Effector memory CD4-positive, alpha-beta T cell (primary cell): ENCODE measurements around the gene RABL3.

Source experiments
- DNase-seq, 3 donors: peaks; one replicate each; pipeline ENCODE4 v3.0.0-alpha.2; 2020
- H3K27ac ChIP-seq: 2 replicates; pipeline ENCODE4 v1.7.0; 2013; ENCODE audit warnings: mild to moderate bottlenecking, low read length, moderate library complexity; ENCODE audit not compliant: insufficient read depth, poor library complexity, severe bottlenecking
- H3K27me3 ChIP-seq: replicated peaks from 2 replicates; pipeline ENCODE4 v1.7.0; 2013; ENCODE audit warnings: mild to moderate bottlenecking, low read length; ENCODE audit not compliant: insufficient read depth, control insufficient read depth, poor library complexity, severe bottlenecking
- H3K36me3 ChIP-seq: 2 replicates; pipeline ENCODE4 v1.7.0; 2013; ENCODE audit warnings: mild to moderate bottlenecking, low read length, moderate library complexity; ENCODE audit not compliant: control insufficient read depth, insufficient read depth
- H3K4me1 ChIP-seq: 2 replicates; pipeline ENCODE4 v1.7.0; 2013; ENCODE audit warnings: low read length, mild to moderate bottlenecking; ENCODE audit not compliant: control insufficient read depth, insufficient read depth, poor library complexity, severe bottlenecking
- H3K4me3 ChIP-seq: 2 replicates; pipeline ENCODE4 v1.7.0; 2013; ENCODE audit warnings: low read length, low read depth, mild to moderate bottlenecking; ENCODE audit not compliant: insufficient read depth, poor library complexity, severe bottlenecking
- H3K9me3 ChIP-seq: 2 replicates; pipeline ENCODE4 v1.7.0; 2013; ENCODE audit warnings: mild to moderate bottlenecking, low read length, moderate library complexity; ENCODE audit not compliant: control insufficient read depth

RABL3 gene

DNA sequence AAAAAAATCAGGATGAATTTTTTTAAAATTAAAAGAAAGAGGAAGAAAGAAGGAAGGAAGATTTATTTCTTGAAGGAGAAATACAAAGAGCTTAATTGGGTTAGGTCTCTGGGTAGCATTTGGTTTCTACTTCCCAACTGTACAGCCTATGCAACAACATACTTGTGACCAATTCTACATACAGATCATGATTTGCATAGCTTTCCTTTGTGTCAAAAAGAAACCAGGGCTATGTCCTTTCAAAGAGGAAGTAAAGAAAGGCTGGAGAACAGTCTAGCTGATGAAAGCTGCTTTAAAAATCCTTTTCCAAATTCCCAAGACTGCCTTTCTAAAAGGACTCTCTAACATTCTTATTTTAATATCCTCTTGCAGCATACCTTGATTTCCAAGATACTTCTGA is 54.2 kb downstream of the RABL3 start:
- Histone ChIP-seq H3K27me3 (no peaks in the 10 kb centered on the region), H3K4me1 (no peaks in the 10 kb centered on the region), H3K4me3 (no peak overlapping the region), H3K9me3 (no peaks in the 10 kb centered on the region), H3K36me3 (peaks cover 4% of the 10 kb centered on the region), H3K27ac (no peak overlapping the region)
- DNase-seq = no peak

DNA sequence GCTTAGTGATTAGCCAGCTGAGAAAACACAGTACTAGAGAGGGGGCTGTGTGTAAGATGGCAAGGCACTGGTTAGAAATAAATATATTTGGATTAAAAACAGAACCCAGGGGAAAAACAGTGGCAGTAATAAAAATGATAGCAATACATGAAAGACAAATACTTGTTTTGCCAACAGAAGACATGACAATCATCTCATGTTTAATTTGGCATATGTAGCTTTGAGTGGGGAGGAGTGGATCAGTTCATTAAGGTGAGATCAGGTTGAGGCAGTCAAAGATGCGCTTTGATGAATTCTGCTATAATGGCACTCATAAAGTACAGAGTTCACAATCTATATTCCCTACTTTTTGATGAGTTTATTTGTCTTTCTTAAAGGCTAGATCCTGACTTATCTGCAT is 56.9 kb downstream of the RABL3 start:
- Histone ChIP-seq H3K27ac (no peak overlapping the region), H3K27me3 (no peaks in the 10 kb centered on the region), H3K36me3 (peaks cover 4% of the 10 kb centered on the region), H3K4me3 (no peak overlapping the region), H3K9me3 (no peaks in the 10 kb centered on the region), H3K4me1 (no peaks in the 10 kb centered on the region)
- no peak for DNase-seq

DNA sequence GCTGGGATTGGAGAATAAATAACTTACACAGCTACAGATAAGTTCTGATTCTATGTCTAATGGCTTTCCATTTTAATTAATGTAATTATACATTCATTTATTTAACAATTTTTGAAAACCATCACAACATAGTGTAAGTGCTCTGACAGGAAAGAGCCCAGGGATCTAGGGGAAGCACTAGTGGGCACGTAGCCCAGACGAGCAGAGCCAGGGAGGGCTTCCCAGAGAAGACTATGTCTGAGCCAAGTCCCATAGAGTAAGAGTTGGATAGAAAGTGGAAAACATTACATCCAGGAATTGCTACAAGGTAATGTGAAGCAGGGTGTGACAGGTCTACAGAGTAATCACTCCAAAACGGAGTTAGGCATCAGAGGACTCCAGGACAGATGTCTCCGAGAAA is 57.4 kb downstream of the RABL3 start:
- no peak for DNase-seq
- Histone ChIP-seq H3K36me3 (peaks cover 4% of the 10 kb centered on the region), H3K27me3 (no peaks in the 10 kb centered on the region), H3K4me3 (no peak overlapping the region), H3K27ac (no peak overlapping the region), H3K4me1 (no peaks in the 10 kb centered on the region), H3K9me3 (no peaks in the 10 kb centered on the region)

DNA sequence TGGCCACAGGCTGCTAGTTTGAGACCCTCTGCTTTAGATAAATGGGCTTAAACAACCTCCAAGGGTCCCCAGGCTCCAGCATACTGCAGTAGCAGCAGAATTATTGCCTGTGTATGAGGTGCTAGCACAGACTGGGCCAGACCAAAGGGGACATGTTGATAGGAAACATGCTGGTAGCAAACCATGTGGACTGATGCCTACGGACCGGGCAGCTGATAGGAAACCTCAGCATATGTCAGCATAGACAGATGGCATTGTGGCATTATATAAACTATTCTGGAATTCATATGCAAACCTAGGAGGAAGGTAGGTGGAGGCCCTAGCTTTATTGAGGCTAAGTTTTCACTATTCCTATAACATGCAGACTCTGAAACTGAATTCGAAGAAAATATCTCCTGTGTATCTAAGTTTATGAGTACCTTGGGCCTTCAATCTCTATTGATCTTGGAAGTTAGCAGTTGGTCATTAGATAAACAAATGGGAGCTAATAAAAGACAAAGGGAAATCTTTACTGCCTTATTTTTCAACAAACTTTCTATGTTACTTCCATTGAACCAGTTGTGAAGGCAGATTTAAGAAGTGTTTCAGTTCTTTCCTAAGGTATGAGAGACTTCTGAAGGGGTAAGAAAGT is 58.5 kb downstream of the RABL3 start:
- Histone ChIP-seq H3K27ac (no peak overlapping the region), H3K36me3 (no peaks in the 10 kb centered on the region), H3K9me3 (no peaks in the 10 kb centered on the region), H3K27me3 (no peaks in the 10 kb centered on the region), H3K4me3 (no peak overlapping the region), H3K4me1 (no peaks in the 10 kb centered on the region)
- DNase-seq = no peak

DNA sequence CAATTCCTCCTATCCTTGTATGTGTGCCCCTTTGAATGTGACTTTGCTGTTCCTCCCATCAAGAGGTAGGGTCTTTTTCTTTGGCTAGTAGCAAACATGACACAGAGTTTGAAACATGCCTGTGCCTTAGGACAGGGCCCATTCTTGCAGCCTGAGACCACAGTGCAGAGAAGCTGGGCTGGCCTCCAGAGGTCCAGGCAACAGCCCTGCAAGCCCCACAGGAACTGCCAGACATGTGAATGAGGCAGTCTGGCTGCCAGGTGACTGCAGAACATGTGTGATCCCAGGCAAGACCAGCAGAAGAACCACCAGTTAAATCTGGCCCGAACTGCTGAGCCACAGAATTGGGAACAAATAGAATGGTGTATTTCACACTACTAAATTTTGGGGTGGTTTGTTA is 59.1 kb downstream of the RABL3 start:
- Histone ChIP-seq H3K36me3 (no peaks in the 10 kb centered on the region), H3K4me3 (no peak overlapping the region), H3K9me3 (no peaks in the 10 kb centered on the region), H3K27ac (no peak overlapping the region), H3K4me1 (no peaks in the 10 kb centered on the region), H3K27me3 (no peaks in the 10 kb centered on the region)
- DNase-seq = no peak

DNA sequence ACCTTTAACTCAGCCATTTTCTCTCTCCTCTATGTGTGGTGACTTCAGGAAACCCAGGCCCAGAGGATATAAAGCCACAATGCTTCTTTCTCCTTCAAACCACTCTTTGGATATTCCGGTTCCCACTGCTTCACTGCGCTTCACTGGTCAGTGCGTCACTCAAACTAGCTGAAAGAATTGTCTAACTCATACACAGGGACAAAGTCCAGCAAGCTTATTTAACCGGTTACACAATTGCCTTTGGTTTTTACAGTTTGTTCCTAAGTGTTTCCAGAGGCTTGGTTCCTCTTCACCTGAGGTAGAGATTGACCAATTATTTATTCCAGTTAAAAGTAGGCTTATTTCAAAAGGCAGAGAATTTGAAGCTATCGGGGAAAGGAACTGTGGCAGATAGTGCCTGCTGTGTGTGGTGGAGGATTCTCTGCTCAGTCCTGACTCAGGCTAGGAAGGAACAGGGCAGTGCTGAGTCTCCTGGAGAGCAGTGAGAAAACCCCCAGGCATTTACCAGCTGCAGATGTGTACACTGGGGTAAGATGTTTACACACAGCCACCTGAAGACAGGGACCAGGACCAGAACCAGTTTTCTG is 60.1 kb downstream of the RABL3 start, which contains the start of gene HGD:
HGD (minus strand) TSS at position 145 of the 587 bp plus-strand sequence; CDS start at position 17, 128 bp downstream.
- H3K9me3 ChIP-seq = no peaks in the 10 kb centered on the region
- H3K4me1 ChIP-seq = no peaks in the 10 kb centered on the region
- H3K27me3 ChIP-seq = no peaks in the 10 kb centered on the region
- no peaks in the 10 kb centered on the region for H3K36me3 ChIP-seq
- DNase-seq = no peak
- H3K4me3 ChIP-seq = no peak within 1 kb of the TSS
- H3K27ac ChIP-seq = no peak within 1 kb of the TSS

DNA sequence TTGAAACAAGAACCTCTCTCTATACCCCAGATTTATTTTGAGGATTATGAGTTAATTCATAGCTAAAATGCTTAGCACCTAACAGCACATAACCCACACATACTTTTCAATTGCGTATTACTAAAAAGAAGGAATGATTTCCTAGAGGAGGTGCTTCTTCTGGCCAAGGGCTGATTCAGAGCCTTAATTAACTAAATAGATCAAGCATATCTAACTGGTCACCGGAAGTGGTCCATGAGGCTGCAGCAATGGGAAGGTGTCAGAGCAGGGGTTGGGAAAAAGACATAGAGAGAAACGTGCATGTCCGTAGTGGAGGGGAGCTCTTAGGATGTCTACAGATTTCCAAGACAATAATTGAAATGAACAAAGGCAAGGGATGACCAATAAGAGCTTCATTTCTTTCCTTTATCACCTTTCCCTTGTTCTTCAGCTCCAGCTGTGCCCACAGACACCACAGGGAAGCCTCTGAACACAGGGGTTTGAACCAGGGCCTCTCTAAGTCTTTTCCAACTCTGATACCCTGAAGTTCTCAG is 60.7 kb downstream of the RABL3 start:
- Histone ChIP-seq H3K36me3 (no peaks in the 10 kb centered on the region), H3K4me3 (no peak overlapping the region), H3K27me3 (no peaks in the 10 kb centered on the region), H3K9me3 (no peaks in the 10 kb centered on the region), H3K27ac (no peak overlapping the region), H3K4me1 (no peaks in the 10 kb centered on the region)
- no peak for DNase-seq

DNA sequence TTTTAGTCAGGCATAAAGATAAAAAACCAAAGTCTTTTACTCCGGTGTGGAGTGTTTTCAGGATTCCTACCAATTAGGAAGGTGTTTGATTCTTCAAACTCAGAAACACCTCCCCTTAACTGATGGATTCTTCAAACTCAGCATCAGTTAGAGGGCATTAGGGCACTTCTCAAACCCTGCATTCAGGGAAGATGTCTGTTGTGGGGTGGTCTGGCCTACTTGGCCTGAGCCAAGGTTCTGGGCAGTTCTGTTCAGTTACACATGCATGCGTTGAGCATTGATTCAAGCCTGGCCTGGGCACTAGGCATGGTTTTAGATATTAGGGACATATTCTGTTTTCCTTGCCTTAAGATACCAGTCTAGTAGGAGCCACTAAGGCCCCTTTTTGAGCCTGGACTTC is 61.3 kb downstream of the RABL3 start:
- no peaks in the 10 kb centered on the region for H3K36me3 ChIP-seq
- no peaks in the 10 kb centered on the region for H3K9me3 ChIP-seq
- no peak overlapping the region for H3K4me3 ChIP-seq
- no peak for DNase-seq
- no peaks in the 10 kb centered on the region for H3K27me3 ChIP-seq
- no peak overlapping the region for H3K27ac ChIP-seq
- H3K4me1 ChIP-seq = no peaks in the 10 kb centered on the region

DNA sequence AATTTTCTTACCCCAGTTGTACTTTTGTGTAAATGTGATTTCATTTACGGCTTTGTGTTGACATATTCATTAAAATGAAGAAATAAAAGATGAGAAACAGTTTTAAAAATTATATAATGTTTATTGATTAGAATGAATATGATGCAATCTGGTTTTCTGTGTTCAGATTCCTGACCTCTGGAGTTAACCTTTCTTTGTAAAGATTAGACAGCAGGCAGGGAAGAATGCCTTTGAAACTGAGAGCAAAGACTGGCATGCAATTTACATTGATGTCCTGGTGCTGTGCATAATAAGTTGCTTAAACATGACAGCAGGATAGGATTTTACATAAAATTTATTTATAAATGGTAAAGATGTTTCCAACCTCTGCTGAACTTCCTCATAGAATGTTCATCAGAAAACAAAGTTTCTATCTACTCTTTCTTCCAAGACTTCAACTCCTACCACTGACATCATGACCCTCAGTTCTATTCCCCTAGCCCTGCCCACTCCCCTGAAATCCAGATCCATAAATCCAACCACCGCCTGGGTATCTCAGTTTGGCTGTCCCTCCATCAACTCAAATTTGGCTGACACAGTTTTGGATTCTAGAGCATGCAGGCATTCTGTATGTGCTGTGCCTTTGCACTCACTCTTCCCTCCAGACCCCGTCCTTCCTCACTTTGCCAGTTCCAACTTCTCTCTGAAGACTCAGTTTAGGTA is 62.0 kb downstream of the RABL3 start:
- no peaks in the 10 kb centered on the region for H3K4me1 ChIP-seq
- no peak overlapping the region for H3K4me3 ChIP-seq
- H3K27me3 ChIP-seq = no peaks in the 10 kb centered on the region
- no peaks in the 10 kb centered on the region for H3K36me3 ChIP-seq
- no peak overlapping the region for H3K27ac ChIP-seq
- no peak for DNase-seq
- no peaks in the 10 kb centered on the region for H3K9me3 ChIP-seq

DNA sequence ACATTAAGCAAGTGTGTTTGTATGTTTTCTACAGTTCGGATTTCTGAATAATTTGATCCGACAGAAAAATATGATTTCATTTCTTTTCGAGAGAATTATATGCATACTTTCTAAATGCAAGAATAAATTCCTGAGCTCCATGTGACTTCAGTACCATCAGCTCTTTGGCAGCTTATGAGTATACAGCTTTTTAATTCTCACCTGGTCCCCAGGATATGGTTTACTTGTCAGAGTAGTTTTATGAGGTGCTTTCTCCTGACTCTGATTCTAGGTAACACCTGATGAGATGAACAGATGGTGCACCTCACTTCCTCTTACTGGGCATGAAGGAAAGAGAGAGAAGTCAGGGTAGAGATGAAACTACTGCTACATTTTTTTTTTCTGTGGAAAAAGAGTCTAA is 63.3 kb downstream of the RABL3 start:
- Histone ChIP-seq H3K4me3 (no peak overlapping the region), H3K27me3 (no peaks in the 10 kb centered on the region), H3K36me3 (no peaks in the 10 kb centered on the region), H3K27ac (no peak overlapping the region), H3K9me3 (no peaks in the 10 kb centered on the region), H3K4me1 (no peaks in the 10 kb centered on the region)
- DNase-seq = no peak
